GM21367 (cell line): Measurements from ENCODE around the gene SLC38A8.

ENCODE experiments used
- ATAC-seq: cut with Tn5 transposase; IDR thresholded peaks from one replicate; pipeline ENCODE4 v1.9.1; 2021; ENCODE audit not compliant: unreplicated experiment

Gene SLC38A8

DNA sequence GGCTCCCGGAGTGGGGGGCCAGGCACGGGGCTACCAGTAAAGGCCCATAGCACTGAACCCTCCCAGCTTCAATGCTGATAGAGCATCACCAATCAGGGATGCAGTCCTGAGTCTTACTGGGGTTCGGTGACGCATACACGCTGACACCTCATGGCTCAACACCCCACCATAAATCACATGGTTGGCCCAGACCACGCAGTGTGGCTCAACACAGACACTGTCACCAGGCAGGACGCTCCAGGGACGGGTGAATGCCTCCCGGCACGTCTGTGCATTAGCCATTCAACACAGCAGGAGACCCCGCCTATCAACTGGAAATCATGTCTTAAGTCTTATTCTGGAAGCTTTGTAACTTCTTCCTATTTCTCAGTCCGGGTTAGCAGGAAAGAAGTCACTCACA lies 39.6 kb downstream of the SLC38A8 start:
- no peak for ATAC-seq

DNA sequence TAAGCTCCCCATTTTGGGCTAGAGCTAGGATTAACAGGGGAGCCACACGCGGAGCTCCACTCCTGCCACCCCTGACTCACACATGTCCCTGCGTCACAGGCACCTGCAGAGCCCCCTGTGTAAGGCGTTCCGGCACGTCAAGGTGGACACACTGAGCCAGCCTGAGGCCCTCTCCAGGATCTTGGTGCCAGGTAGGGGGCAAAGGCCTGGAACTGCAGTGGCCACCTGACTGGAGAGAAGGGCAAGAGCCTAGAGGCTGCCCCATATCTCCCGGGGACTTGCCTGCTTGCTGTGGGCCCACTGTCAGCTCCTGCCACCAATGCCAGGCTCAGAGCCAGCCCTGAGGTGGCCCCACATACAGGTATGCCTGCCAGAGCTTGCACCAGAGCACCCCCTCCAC lies 40.9 kb downstream of the SLC38A8 start:
- ATAC-seq, result no peak

DNA sequence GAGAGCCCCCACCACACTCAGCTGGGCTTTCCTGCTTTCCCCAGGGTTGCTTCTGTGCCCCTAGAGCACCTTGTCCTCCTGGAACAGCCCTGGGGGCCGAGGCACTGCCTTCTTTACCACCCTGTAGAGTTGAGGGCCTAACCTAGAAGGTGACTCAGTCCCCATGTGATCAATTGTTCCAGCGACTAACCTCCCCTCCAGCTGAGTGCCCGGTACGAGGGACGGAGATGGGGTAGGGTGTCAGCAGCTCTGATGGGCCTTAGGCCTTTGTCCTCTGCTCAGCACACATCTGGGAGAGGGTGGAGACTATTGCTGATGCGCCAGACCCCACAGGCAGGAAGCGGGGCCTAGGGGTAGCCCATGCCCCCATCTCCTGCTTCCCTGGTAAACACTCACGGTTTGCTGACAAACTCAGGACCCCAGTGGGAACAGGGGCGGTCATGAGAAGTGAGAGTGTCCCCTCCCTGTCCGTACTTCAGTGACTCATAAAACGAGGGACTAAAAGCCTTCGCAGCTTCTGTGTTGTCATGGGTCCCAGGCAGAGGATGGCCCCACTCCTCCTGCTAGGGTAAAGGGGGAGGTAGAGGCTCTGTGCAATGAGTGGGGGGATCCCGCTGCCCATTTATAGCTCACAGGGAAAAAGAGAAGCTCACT lies 41.5 kb downstream of the SLC38A8 start:
- ATAC-seq, result no peak

DNA sequence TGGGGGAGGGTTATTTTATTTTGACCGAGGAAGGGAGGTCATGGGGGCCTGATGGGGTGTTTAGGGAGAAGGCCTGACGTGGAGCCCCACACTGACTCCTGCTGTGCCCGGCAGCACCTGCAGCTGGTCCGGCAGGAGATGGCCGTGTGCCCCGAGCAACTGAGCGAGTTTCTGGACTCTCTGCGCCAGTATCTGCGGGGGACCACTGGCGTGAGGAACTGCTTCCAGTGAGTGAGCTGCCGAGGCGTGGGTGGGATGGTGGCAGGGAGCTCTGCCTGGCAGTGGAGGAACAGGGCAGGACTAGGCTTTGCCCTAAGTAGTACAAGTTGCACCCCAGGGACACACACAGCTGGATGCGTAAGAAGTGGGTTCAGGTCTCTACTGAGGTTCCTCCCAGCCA lies 44.5 kb downstream of the SLC38A8 start:
- ATAC-seq, result no peak

DNA sequence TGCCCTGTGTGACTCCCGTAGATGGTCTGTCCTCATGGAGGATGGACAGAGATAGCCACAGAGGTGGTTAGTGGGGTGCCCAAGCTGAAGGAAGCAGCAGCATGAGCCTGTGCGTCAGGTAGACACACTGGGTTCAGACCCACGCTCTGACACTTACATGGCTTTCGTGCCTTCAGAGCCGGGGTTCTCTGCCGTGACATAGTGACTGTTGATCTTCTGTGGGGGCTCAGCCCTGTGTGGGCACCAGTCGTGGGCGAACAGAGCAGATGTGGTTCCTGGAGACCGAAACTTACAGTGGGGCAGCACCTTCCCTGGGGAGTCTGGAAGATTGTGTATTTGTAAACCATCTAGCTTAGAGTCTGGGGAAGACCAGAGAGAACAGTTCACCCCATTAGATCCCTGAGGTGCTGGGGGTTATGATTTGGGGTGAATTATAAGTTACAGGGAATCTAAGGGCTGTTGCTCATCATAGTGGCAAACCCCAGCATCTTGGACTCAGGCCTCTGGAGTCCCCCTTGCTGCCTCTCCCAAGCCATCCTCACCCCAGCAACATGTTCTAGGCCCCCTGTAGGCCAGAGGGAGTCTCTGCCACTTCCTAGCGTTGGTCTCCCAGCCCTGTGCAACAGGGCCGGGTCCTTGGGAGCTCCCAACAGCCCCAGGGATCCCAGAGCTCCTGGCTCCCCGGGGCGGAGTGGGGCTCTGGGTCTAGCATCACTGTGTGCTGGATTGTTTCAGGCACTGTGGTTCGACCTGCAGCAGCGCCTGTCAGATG lies 45.9 kb downstream of the SLC38A8 start:
- ATAC-seq, result no peak

DNA sequence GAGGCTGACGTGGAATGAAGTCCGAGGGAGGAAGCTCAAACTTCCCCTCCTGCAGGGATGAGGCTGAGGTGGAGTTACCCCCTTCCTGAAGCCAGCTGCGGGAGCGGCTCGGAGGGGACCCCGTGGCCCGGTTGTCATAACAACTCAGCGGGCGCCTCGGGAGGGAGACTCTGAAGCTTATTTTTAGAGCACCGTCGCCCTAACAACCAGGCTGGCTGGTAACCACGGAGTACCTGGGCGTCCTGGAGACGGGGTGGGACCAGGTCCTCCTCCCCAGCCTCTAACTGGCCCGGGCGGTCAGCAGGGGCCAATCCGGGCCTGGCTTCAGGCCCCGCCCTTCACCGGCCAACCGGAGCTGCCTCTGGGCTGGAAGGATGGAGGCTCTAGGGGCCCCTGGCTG lies 46.8 kb downstream of the SLC38A8 start:
- no peak for ATAC-seq

DNA sequence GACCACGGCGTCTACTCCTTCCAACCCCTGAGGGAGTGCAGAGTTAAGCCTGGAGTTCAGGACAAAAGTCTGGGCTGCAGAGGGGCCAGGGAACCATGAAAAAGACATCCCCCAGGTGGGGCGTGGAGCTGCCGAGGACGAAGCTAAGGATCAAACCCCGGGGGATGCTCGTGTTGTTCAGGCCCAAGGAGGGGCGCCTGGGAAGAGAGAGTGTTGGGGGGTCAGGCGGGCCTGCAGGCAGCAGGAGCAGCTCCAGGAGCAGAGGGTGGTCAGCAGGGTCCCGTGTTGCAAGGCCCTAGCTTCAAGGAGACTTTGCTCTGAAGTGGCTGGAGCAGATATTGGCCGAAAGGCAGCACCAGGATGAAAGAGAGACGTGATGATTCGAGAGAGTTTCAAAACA lies 47.9 kb downstream of the SLC38A8 start:
- ATAC-seq, result no peak

DNA sequence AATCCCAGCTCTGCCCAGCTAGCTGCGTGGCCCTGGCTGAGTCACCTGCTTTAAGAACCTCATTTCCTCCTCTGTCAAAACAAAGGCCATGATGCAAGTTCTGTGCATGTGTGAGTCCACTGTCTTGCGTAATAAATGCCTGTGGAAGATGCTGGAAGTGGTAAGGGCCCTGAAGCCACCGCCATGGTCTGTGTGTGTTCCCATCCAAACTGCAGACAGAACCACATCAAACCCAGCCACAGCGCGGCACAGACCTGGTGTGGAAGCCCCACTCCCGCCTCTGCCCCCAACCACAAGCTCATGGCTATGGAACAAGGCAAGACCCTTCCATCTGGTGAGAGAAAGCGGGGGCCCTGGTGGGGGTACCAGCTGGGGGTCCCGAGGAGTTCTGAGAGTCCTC lies 48.5 kb downstream of the SLC38A8 start:
- no peak for ATAC-seq

DNA sequence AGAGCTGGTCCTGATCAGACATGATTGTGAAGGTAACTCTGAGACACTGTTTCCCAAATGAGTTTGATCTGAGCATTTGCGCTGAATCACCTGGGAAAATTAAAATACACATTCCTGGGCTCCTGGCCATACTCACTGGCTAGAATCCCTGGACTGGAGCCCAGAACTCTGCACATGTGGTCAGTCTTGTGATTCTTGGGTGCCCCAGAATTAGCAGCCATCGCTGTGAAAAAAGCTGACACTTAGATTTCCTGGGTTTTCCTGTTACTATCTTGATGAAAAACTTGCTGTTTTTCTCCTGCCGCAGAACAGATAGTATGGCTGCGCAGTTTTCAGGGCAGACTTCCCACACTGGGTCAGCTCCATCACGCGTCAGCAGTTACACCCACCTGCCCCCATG lies 50.0 kb downstream of the SLC38A8 start:
- no peak for ATAC-seq

DNA sequence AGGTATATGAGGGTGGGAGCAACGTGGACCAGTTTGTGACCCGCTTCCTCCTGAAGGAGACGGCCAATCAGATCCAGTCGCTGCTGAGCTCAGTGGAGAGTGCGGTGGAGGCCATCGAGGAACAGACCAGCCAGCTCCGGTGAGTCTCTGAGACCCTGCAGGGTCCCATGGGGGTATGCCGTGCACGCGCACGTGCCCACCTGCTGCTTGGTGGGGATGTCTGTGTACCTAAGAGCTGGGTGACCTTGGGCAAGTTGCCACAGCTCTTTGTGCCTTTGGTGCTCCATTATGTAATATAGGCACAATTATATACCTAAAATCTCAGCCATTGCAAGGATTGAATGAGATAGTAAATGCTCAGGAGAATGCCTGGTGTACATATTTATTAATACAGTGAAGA lies 52.1 kb downstream of the SLC38A8 start:
- no peak for ATAC-seq

DNA sequence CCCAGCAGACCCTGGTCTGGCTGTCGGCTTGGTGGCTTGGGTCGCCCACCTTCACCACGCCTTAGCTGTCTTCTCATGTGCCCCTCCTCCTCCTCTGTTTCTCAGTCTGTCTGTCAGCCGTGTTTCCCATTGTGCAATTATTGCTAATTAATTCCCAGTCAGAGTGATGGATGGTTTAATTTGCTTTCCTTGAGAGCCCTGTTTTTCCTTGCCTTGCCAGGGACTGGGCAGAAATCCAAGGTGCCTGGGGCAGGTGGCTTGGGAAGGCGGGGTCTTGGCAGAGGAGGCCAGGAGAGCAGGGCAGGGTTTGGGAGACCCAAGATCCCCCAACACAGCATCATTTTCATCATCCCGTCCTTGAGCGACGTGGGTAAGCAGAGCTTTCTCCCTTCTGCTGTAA lies 53.3 kb downstream of the SLC38A8 start:
- no peak for ATAC-seq

DNA sequence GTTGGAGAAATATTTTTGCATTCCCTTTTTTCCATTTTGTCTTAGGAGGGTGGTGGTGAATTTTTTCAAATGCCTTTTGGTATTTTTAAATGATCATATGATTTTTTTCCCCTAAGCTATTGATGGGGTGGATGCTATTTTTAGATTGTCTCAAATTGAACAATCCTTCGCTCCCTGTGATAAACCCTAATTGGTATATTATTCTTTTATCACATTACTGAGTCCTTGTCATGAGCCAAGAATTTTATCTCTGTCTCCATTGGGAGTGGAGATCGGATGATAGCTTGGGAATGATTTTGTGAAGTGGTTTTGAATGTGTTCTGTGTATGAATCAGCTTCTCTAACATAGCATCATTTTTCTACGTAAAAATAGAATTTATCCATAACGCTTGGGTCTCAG lies 59.1 kb downstream of the SLC38A8 start:
- ATAC-seq, result no peak

DNA sequence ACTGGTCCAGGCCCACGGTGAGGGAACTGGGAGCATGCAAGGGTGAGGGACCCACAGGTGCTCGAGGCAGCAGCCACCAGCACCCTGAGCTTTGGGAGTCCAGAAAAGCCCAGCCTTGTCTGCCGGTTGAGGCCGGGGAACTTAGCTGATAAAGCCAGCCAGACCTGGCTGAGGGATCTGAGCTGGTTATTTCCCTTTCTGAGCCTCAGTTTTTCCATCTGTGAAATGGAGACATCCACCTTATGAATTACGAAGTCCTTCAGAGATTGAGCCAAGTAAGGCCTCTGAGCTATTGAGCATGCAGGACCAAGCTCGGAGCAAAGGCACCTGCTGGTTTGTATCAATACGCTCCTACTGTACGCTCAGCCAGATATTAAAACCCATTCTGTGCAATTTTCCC lies 60.8 kb downstream of the SLC38A8 start:
- ATAC-seq, result no peak

DNA sequence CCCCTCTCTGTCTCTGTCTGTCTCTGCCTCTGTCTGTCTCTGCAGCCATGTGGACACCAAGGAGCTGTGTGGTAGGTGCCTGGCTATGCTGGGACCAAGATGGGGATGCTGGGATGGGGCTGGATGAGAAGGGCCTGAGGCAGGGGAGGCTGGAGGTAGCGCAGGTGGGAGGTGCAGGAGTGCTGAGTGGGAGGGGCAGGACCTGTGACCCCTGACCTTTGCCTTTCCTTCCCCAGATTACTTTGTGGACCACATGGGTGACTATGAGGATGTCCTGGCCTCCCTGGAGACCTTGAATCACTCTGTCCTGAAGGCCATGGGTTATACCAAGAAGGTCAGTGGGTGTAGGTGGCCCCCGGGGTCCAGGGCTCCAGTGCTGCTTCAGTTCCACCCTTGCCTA lies 61.8 kb downstream of the SLC38A8 start:
- no peak for ATAC-seq

DNA sequence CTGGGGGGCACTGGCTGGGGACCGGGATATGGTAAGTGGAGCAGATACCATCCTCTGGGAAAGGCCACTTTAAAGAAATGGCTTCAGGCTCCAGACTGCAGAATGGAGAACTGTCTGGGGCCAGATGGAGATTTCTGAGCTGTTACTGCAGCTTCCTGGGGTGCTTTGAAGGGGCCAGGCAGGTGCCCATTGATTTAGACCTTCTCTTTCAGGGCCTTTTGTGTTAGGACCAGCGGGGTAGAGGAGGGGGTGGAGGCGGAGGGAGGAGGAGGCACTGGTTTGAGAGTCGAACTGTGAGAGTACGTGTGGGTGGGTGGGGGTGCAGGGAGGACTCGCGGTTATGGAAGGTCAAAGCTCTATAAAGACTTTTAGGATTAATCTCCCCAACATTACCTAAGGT lies 63.2 kb downstream of the SLC38A8 start:
- no peak for ATAC-seq

DNA sequence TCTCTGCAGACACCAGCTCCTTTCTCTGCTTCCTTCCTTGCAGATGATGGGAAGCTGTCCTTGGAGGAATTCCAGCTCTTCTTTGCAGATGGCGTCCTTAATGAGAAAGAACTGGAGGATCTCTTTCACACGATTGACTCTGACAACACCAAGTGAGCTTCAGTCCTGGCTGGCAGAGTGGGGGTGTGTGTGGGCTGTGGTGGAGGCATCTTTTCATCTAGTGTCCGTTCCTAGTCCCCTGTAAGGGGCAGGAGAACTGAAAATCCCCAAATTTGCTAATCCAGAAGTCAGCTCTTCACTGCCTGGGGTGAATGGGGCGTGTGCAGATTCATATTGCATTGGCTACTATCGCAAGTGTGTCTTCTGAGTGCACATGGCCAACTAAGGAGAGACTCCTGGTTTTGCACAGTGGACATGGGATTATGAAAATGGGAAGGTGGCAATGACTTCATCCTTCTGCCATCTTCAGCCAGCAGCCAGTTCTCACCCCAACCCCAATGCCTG lies 64.1 kb downstream of the SLC38A8 start:
- no peak for ATAC-seq

DNA sequence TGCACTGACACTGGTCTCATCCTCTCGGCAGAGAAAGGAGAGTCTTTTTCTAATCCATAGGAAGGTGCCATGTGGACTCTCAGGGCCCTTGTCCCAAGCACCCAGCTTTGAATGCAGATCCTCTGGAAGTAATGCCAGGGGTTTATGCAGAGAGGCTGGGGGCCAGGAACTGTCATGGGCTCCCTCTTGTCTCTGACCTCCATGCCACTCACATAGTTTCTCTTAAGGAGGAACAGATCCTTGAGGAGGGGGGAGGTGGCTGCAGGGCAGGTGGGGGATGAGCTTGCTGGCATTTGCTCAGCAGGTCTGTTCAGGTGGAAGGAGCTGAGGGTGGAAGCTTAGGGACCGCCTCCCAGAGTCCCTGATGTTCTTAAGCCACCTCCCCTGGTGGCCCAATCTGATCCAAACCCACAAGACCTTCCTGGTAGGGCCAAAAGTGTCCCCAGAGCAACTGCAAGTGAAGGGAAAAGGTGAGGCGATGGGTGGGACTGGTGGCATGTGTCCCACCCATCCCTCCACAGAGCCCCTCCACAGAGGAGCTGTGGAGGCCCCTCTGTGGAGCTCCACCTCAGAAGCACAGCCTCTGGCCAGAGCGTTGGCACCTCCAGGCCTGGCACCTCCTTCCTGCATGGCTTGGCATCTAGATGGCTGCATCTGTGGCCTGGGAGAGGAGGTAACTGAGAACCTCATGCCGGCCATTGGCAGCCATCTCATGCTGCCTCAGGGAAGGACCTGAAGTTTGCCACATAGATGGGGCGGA lies 65.4 kb downstream of the SLC38A8 start:
- ATAC-seq, result no peak

DNA sequence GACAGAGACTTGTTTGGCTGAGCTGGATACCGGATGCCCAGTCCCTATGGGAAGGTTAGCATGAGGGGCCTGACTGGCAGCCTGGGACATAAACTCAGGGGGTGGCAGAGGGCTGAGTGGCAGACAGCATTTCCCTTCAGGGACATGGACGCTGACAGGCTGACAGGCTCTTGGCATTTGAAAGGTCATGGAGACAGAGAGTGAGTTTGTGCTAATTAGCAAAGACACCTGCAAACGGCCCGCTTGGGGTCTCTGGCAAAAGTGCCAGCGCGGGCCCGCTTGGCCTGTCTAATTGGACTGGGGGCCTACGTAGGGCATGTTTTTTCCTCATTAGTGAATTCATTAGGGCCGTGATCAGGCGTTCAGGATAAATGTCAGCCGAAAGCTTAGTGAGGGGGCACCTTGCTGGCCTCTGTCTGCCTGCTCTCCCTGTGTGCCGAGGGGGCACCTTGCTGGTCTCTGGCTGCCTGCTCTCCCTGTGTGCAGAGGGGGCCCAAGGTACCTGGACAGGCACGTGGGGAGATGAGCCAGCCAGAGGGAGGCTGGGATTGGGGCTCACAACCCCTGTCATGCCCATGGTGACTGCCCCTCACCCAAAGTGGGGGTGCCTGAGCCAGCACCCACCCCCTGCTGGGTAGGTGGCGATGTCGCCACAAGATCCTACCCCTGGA lies 66.9 kb downstream of the SLC38A8 start:
- no peak for ATAC-seq

DNA sequence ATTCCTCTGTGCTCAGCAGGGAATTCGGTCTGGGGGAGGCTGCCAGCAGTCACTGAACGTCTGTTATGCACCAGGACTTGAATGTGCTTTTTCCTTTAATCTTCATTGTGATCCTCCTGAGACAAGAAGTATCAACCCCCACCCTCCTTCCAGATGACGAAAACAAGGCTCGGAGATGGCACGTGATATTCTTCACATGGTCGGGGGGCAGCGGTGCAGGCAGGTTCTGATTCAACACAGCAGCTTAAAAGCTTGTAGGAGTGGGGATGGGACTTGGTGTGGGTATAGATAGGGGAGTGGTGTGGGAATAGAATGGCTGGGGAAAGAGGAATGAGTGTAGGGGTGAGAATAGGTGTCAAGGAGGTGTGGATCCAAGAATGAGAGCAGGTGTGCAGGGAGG lies 68.1 kb downstream of the SLC38A8 start:
- ATAC-seq, result no peak

DNA sequence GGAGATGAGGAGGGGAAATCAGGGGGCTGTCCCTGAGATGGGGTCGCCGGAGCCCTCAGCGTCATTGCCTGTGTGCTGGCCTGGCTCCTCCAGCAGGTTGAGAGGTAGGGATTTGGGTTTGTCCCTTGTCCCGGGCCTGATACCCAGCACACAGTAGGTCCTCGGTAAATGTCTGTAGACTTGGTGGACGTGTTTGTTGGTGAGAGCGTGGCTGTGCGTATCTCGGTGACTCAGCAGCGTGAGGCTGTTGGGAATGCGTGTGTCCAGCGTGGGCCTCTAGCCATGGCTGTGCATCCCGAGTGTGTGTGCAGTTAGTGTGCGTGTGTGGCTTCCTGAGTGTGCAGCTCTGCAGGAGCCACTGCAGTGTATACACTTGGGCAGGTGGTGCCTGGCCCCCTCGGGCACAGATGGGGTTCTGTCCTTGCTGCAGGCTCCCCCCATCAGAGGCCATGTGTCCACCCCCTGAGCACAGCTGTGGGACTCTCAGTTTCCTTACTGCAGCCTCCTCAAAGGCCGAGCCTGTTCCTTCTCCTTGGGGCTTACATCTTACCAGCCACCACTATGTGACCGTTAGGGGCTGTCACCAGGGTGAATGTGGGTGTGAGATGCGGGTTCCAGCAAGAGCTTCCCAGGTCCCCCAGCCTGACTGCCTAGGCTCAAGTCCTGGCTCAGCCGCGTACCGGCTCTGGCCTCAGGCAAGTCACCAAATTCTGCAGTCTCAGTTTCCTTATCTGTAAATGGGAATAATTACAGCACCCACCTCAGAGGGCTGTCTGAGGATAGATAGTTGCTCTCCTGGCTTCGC lies 68.8 kb downstream of the SLC38A8 start:
- no peak for ATAC-seq

DNA sequence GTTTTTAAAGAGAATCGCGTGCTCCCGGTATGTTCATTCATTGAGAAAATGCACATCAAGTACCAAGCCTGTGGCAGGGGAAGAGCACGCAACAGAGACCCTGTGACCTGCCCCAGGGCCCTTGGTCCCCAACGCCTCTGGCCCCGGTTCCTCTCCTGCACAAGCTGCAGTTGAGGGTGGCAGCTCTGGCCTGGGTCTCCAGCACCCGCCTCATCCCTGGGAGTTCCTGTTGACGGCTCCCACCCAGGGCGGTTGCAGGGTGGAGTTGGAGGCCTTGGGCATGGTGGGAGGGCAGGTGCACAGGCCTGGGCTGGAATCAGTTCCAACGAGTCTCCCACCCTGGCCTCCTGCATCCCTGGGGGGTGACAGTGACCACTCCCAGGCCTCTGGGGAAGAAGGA lies 69.5 kb downstream of the SLC38A8 start:
- ATAC-seq, result no peak
